Gastrocnemius medialis (tissue), 4 donors: ENCODE results near the gene AGAP2. TPM values are rescaled to one million over a fixed set of nuclear protein-coding genes. Genes with fewer than 3 reads are reported as not detected.

Source experiments
- ATAC-seq, 2 donors: fragments of 150-250 bp; one replicate each; pipeline ENCODE4 v1.9.1; 2016
- DNase-seq, 2 donors: peaks; one replicate each; pipeline ENCODE4 v3.0.0-alpha.2; 2019
- H3K27ac ChIP-seq, 4 donors: fragments of 200-600 bp; sonication (generic); 1 replicate in 1 of 4; 2 replicates in 3 of 4; pipeline ENCODE4 v1.5.1; 2016 to 2018; ENCODE audit warnings: mild to moderate bottlenecking in 2 of 4, moderate library complexity in 1 of 4
- H3K27me3 ChIP-seq, 3 donors: fragments of 200-600 bp; sonication (generic) in 2 of 3; 1 replicate in 1 of 3; 2 replicates in 2 of 3; pipeline versions ENCODE4 v1.5.1 to v1.6.0; 2016 to 2019; ENCODE audit warnings: mild to moderate bottlenecking in 1 of 3, moderate library complexity in 1 of 3
- H3K36me3 ChIP-seq, 2 donors: fragments of 200-600 bp; sonication (generic) in 1 of 2; one replicate each; pipeline ENCODE4 v1.5.1; 2017 to 2018
- H3K4me1 ChIP-seq, 2 donors: fragments of 200-600 bp; sonication (generic) in 1 of 2; one replicate each; pipeline ENCODE4 v1.5.1; 2016 to 2017; ENCODE audit warnings: mild to moderate bottlenecking in 2 of 2
- H3K4me3 ChIP-seq, 4 donors: fragments of 200-600 bp; sonication (generic) in 3 of 4; 1 replicate in 1 of 4; 2 replicates in 3 of 4; pipeline ENCODE4 v1.5.1; 2016 to 2019; ENCODE audit warnings: mild to moderate bottlenecking in 2 of 4
- H3K9me3 ChIP-seq, 3 donors: fragments of 200-600 bp; sonication (generic) in 2 of 3; 1 replicate in 1 of 3; 2 replicates in 2 of 3; pipeline ENCODE4 v1.5.1; 2016 to 2019
- POLR2A ChIP-seq, 2 donors: fragments of 450-650 bp; IDR thresholded peaks; one replicate each; pipeline ENCODE4 v1.6.1; 2017; ENCODE audit warnings: antibody characterized with exemption in 2 of 2, mild to moderate bottlenecking in 2 of 2, moderate library complexity in 2 of 2
- in situ Hi-C, 4 donors: fragments of 200-750 bp; cut with MboI; loops; one replicate each; pipeline versions ENCODE4 v1.15.0 to v1.8.0; 2017; ENCODE audit warnings: low sequenced_read_pairs in 4 of 4
- intact Hi-C: fragments of 100-400 bp; cut with DNase I; formaldehyde crosslinking; loops from one replicate; pipeline ENCODE4 v1.15.1; 2023; ENCODE audit warnings: low total_unique reads
- total RNA-seq, 4 donors: library from RNA; depleted of rRNA; stranded (reverse); fragments of >200 nt; gene quantifications; one replicate each; pipeline versions ENCODE4 v1.1.0 to v1.2.3, GENCODE V29; 2016
- TF ChIP-seq, protein P1 (sequence below), 5 experiments: fragments of 450-650 bp in 3 of 5; fragments of 200-600 bp in 2 of 5; sonication (generic) in 2 of 5; IDR thresholded peaks in 4 of 5; conservative IDR thresholded peaks in 1 of 5; 1 replicate in 4 of 5; 2 replicates in 1 of 5; pipeline ENCODE4 v1.5.1; 2016 to 2019; ENCODE audit warnings: antibody characterized with exemption in 5 of 5, mild to moderate bottlenecking in 3 of 5, moderate library complexity in 3 of 5

The AGAP2 gene
- total RNA-seq, 4 donors from 2014 or later: 1.8 to 5.4 (median 3.7) TPM

DNA sequence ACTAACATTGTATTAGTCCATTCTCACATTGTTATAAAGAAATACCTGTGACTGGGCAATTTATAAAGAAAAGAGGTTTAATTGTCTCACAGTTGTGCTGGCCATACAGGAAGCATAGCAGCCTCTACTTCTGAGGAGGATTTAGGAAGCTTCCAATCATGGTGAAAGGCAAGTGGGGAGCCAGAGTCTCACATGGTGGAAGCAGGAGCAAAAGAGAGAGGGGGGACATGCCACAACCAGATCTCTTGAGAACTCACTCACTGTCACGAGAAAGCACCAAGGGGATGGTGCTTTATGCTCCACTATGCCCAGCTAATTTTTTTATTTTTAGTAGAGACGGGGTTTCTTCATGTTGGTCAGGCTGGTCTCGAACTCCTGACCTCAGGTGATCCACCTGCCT, 31.3 kb downstream of the AGAP2 start:
- H3K4me1 ChIP-seq: no peaks in the 10 kb centered on the region
- DNase-seq (no peak), ATAC-seq (no peak)
- no peak overlapping the region for H3K27ac ChIP-seq
- intact Hi-C loops: no loop called here
- in situ Hi-C loops: no loop called here
- no peak for TF ChIP-seq POLR2A (IDR thresholded peaks at IDR 0.05)
- TF ChIP-seq, protein P1, sequence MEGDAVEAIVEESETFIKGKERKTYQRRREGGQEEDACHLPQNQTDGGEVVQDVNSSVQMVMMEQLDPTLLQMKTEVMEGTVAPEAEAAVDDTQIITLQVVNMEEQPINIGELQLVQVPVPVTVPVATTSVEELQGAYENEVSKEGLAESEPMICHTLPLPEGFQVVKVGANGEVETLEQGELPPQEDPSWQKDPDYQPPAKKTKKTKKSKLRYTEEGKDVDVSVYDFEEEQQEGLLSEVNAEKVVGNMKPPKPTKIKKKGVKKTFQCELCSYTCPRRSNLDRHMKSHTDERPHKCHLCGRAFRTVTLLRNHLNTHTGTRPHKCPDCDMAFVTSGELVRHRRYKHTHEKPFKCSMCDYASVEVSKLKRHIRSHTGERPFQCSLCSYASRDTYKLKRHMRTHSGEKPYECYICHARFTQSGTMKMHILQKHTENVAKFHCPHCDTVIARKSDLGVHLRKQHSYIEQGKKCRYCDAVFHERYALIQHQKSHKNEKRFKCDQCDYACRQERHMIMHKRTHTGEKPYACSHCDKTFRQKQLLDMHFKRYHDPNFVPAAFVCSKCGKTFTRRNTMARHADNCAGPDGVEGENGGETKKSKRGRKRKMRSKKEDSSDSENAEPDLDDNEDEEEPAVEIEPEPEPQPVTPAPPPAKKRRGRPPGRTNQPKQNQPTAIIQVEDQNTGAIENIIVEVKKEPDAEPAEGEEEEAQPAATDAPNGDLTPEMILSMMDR (IDR thresholded peaks at IDR 0.05 in 4 of 5, conservative IDR thresholded peaks at IDR 0.05 in 1 of 5): no peak
- peaks cover 0 to 6% (median 0%) of the 10 kb centered on the region in 3 donors for H3K9me3 ChIP-seq
- no peaks in the 10 kb centered on the region for H3K27me3 ChIP-seq
- H3K4me3 ChIP-seq: no peak overlapping the region
- H3K36me3 ChIP-seq: peaks cover 0 to 37% of the 10 kb centered on the region in 2 donors

DNA sequence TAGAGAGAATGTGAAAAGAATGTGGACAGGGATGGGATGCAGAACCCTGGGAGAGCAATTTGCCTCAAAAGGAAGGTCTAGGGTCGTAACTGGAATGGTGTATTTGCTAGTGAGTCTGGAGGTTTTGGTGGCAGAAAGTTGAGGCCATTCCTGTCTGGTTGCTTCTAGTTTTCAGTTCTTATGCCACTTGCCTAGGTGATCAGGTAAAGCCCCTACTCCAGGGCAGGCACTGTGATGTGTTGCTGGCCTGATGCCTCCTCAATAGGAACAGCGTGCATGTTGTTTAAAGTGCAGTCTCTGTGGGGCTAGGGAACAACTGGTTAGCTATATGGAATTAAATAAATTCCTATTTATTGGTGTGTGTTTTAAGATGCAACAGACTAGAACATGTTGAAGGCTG, 38.2 kb downstream of the AGAP2 start:
- ATAC-seq: no peak
- Histone ChIP-seq H3K27ac (no peak overlapping the region), H3K4me3 (no peak overlapping the region), H3K9me3 (peaks cover 0 to 6% (median 0%) of the 10 kb centered on the region in 3 donors), H3K36me3 (peaks cover 0 to 67% of the 10 kb centered on the region in 2 donors), H3K27me3 (no peaks in the 10 kb centered on the region), H3K4me1 (no peaks in the 10 kb centered on the region)
- intact Hi-C loops (no loop called here), in situ Hi-C loops (no loop called here)
- DNase-seq: no peak
- TF ChIP-seq, protein P1 (IDR thresholded peaks at IDR 0.05 in 4 of 5, conservative IDR thresholded peaks at IDR 0.05 in 1 of 5): no peak
- TF ChIP-seq POLR2A (IDR thresholded peaks at IDR 0.05): no peak

DNA sequence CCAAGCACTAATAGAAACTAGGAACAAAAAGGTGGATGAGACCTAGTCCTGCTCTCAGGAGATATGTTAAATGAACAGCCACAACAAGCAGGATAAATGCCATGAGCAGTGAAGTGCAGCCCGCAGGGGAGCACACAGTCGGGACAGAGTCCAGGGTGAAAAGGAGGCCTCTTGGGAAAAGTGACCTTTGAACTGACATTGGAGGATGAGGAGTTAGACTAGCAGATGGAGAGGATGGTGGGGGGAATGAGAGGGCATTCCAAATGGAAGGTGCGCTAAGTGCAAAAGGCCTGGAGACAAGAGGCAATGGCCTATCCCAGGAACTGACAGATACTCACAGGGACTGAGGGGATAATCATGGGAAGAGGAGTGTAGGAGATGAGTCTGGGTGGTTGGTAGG, 40.1 kb downstream of the AGAP2 start:
- in situ Hi-C loops (no loop called here), intact Hi-C loops (loop anchor here (10.0 kb wide), 1 partner anchor 244 kb away; the partner anchor contains the start of genes GLI1 and INHBE)
- DNase-seq (no peak), ATAC-seq (no peak)
- no peaks in the 10 kb centered on the region for H3K27me3 ChIP-seq
- no peaks in the 10 kb centered on the region for H3K9me3 ChIP-seq
- no peak overlapping the region for H3K4me3 ChIP-seq
- TF ChIP-seq POLR2A (IDR thresholded peaks at IDR 0.05): no peak
- TF ChIP-seq, protein P1 (IDR thresholded peaks at IDR 0.05 in 4 of 5, conservative IDR thresholded peaks at IDR 0.05 in 1 of 5): no peak
- H3K4me1 ChIP-seq: peaks cover 7% of the 10 kb centered on the region in 2 donors
- peaks cover 0 to 50% of the 10 kb centered on the region in 2 donors for H3K36me3 ChIP-seq
- H3K27ac ChIP-seq: no peak overlapping the region

DNA sequence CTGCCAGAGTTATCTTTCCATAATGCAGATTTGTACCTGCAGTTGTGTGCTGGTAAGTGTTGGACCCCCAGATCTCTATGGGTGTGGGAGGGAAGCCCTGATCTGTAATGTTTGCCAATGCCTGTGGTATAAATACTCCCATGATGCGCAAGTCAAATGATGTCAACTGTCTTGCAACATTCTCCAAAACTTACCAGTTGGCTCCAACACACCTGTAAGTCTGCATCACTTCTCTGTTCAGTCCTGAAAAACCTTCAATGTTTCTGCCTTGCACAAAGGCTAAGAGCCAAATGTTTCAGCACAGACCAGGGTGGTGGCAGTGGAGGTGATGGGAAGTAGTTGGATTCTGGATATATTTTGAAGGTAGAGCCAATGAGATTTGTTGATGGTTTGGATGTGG, 41.5 kb downstream of the AGAP2 start:
- TF ChIP-seq POLR2A (IDR thresholded peaks at IDR 0.05): no peak
- TF ChIP-seq, protein P1 (IDR thresholded peaks at IDR 0.05 in 4 of 5, conservative IDR thresholded peaks at IDR 0.05 in 1 of 5): no peak
- Histone ChIP-seq H3K27me3 (no peaks in the 10 kb centered on the region), H3K4me3 (no peak overlapping the region), H3K36me3 (peaks cover 0 to 44% of the 10 kb centered on the region in 2 donors), H3K4me1 (peaks cover 7% of the 10 kb centered on the region in 2 donors), H3K27ac (no peak overlapping the region), H3K9me3 (peaks cover 0 to 2% (median 0%) of the 10 kb centered on the region in 3 donors)
- in situ Hi-C loops (no loop called here), intact Hi-C loops (loop anchor here (10.0 kb wide), 1 partner anchor 242 kb away; the partner anchor contains the start of genes GLI1 and INHBE)
- no peak for DNase-seq
- ATAC-seq: no peak
